ENCODE measurements around the gene CDC34.

GRCh38 chr19:583968-584239, 52.3 kb downstream of the CDC34 start:
- TF ChIP-seq CTCF (IDR thresholded peaks at IDR 0.05) (no peak), EZH2 (IDR thresholded peaks at IDR 0.05) (no peak)

Measured in neural progenitor cell (in vitro differentiated cells).